Measurements from ENCODE around the gene TBX10.

TBX10 gene

DNA sequence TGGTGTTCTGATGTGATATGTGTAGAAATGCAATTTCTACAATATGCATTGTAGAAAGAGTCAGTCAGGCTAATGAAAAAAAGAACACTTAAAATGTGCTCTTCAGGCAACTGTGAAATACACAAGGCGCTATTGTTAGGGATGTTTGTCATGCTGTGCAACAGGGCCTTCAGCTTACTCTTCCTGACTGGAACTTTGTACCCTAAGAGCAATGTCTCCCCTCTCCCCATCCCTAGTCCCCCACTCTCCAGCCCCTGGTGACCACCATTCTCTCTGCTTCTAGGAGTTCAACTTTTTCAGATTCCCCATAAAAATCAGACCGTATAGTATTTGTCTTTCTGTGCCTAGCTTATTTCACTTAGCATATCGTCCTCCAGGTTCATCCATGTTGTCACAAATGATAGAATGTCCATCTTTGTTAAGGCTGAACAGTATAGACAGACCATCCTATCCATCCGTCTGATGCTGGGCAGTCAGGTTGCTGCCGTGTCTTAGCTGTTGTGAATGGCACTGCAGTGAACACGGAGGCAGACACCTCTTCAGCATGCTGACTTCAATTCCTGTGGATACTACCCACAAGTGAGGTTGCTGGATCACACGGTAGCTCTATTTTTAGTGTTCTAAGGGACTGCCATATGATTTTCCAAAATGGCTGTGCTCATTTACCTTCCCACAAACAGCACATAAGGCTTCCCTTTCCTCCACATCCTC lies 22.2 kb downstream of the TBX10 start:
- DNase-seq (ENCODE audit: low read depth in 3 of 3, low spot score in 1 of 3) = no peak

DNA sequence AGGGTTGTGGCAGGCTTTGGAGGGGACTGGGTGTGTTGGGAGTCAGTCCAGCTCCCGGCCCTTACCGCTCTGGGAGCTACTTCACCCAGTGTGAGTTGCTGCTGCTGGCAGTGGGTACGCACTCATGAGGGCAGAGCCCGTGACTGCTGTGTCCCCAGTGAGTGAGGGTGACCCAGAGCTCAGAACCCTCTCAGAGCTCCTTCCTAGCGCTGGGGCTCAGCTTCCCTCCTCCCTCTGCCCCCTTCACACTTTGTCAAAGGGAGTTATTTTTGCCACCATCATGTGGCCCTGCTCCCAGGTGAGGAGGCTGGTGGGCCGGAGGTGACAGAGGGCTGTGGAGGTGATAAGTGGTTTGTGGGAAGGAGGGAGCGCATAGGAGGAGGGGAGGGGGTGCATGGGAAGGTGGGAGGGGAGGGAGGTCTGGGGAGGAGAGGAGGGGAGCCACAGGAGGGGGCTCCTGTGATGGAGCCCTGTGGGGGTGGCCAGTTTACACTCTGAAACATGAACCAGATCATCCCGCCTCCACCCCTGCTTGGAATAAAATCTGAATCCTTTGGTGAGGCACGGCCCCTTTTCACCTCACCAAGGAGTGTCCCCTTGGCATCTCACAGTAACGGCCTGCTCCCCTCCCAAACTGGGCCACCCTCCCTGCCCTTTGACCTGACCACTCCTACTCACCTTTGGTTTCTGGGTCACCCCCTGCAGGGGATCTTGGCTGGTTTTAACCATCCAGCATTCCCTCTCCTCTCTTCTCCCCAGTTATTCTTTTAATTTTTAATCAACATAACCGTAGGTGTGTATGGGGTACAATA lies 22.9 kb downstream of the TBX10 start:
- no peak for DNase-seq (ENCODE audit: low read depth in 3 of 3, low spot score in 1 of 3)

DNA sequence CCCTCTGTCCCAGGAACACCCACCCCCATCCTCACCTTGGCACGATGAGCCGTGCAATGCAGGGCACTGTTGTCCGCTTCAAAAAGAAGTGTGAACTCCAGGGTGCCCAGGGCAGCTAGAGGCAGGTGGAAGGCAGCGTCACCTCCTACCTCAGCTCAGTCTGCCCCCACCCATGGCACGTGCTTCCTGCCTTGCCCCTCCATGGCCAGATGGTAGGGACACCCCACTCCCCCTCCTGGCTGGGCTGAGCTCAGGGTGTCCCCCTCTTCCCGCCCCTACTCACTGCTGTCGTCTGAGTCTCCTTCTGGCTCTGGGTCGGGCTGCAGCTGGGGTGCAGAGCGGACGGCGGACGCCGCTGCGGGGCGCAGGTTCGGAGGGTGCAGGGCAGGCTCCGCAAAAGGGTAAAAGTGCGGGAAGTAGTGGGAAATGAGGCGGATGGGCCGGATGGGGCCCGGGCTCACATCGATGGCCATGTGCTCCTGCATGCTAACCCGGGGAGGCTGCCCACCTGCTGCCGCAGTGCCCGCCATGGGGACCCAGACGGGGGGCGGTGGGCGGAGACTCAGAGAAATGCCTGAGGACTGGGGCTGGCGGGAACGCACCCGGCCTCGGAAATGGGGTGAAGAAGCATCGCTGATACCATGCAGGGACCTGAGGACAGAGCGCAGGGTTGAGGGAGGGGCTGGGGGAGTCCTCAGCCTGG lies 23.7 kb downstream of the TBX10 start:
- no peak for DNase-seq (ENCODE audit: low read depth in 3 of 3, low spot score in 1 of 3)

DNA sequence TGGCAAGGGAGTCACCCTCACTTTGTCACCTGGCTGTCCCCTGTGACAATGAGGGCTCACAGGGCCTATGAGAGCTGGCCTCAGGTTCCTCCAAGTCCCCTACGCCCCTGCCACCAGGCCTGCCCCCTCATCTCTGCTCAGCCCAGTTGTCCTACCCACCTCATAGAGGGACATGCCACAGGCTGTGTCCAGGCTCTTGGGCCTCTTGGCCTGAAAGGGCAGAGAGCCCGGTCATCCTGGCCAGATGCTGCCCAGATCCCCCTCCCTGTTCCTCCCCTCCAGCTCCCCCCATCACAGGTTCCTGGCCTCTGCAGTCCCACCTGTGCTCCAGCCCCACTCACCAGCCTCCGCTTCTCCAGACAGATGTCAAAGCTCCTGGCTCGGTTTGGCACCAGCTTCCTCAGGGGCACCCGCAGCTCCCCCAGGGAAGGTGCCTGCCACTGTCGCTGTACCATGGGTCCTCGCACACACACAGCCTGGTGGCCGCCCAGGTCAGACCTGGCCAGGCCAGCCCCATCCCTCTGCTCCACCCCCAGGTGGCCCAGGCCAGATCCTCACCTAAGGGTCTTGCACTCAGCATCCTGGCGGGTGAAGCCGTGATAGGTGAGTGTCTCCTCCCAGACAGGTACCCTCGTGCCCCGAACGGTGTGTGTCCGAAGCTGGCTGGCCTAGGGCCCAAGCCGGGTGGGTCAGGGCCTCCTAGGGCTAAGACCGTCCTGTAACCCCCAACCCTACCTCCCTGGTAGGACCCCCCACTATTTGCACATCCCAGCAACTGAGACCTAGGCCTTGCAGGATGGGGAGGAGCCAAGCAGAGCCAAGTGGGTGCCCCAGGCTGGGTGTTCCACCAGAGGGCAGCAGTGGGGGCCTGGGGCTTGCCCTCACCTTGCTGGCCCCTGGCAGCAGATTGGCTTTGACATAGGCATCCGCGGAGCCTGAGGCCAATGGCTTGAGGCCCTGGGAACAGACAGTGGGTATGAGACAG lies 24.5 kb downstream of the TBX10 start:
- DNase-seq (ENCODE audit: low read depth in 3 of 3, low spot score in 1 of 3) = peak in 1 of 3 donors; percentile 38

DNA sequence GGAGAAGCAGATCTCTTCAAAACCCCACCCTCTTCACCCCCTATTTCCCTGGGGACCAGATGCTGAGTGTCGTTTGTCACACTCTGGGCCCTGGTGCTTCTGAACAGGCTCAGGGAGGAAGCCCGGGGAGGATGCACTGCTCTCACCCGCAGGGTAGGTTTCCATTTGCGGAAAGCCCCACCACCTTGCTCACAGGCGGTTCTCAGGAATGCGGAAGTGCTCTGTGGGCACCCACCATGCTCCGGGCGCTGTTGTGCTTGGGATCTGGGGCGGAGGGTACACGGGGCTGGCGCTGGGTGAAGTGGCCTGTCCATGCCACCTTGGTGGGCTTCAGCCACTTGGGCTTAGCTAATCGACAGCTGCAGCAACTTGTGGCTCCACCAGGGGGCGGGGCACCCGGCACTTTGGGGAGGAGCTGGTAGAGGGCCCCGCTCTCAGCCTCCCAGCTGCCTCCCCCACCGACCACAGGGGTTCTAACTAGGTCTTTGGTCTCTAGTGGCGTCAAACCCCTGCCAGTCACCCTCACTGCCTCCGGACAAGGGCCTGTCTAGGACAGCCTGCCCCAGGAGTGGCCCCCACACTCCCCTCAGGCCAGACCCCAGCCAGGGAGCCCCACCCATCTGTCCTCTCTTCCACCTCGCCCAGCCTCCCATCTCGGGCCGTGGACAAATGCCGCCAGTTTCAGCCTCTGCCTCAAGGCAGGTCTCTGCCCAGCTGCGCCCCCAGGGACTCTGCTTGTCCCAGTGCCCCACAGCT lies 25.4 kb downstream of the TBX10 start:
- DNase-seq (ENCODE audit: low read depth in 3 of 3, low spot score in 1 of 3) = peak; percentile 61 to 69 (median 68)

DNA sequence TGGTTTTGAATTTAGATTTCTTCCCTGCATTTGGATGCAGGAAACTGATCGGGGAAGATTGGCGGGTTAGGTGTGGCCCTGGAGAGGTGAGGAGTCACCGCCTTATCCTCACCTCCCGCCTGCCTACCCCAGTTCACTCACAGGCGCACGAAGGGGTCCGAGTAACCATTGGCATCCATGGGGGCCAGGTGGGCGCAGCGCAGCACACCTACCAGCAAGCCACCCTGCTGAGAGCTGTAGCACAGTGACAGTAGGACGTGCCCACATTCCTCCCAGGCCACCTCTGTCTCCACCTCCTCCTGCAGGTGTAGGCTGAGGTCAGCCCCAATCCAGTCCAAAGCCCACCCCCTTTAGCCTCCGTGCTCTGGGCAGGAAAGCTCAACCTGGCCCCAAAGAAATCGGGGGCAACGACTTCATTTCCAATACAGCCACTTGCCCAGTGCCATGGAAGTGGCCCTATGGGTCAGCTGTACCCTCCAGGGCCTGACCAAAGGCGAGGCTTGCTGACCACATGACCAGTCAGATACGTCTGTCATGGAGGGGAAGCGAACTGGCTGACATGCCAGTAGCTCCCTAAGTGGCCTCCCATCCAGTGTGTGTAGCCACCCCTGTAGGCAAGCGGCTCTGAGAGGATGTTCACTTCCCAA lies 26.1 kb downstream of the TBX10 start:
- no peak for DNase-seq (ENCODE audit: low read depth in 3 of 3, low spot score in 1 of 3)

DNA sequence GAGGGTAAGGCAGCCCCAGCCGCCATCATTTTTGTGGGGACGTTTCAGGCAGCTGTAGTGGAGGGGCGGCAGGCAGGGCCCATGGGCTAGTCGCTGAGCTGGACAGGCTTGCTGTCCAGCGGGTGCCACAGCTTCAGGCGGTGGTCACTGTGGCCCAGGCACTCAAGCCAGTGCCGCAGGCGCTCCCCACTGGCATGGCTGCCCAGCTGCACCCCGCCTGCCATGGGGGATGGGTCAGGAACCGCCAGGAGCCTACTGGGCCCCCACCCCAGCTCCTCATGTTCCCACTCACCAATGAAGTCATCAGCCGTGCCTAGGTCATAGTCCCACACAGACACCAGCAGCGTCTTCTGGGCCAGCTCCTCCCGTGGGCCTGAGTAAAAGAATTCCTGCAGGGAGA lies 26.8 kb downstream of the TBX10 start:
- DNase-seq (ENCODE audit: low read depth in 3 of 3, low spot score in 1 of 3) = no peak

DNA sequence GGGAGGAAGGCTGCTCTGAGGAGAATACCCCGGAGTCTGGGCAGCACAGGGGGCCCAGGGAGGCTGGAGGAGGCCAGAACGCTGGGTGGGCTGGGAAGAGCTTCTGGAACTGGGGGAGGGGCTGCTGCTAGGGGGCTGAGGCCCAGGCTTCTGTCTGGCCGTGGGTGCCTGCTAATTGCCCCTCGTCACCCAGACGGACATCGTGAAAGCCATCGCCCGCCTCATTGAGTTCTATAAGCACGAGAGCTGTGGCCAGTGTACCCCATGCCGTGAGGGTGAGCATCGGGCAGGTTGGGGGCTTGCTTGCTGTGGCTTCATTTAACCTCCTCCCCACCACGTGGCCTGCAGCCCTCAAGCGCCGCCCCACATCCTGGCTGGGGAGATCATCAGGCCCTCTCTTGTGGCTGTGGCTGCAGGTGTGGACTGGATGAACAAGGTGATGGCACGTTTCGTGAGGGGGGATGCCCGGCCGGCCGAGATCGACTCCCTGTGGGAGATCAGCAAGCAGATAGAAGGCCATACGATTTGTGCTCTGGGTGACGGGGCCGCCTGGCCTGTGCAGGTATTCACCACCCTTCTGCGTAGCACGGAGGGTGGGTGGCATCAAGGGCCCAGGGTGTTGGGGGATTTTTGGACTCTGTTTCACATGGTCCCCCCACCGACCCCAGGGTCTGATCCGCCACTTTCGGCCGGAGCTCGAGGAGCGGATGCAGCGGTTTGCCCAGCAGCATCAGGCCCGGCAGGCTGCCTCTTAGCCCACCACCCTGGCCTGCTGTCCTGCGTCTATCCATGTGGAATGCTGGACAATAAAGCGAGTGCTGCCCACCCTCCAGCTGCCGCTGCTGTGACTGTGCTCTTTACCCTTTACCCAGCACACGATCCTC lies 27.6 kb downstream of the TBX10 start:
- no peak for DNase-seq (ENCODE audit: low read depth in 3 of 3, low spot score in 1 of 3)

DNA sequence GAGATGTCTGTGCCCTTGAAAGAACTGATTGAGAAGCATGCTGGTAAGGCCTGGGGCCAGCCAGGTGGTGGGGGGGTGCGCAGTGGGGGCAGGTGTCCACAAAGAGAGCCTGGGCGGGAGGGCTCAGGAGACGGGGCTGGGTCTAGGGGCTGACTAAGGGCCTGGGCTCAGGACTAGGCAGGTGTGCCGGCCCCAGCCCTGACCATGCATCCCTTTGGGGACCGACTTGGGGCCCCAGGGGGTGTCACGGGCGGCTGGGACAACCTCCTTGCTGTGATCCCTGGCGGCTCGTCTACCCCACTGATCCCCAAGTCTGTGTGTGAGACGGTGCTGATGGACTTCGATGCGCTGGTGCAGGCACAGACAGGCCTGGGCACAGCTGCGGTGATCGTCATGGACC lies 28.4 kb downstream of the TBX10 start:
- no peak for DNase-seq (ENCODE audit: low read depth in 3 of 3, low spot score in 1 of 3)

DNA sequence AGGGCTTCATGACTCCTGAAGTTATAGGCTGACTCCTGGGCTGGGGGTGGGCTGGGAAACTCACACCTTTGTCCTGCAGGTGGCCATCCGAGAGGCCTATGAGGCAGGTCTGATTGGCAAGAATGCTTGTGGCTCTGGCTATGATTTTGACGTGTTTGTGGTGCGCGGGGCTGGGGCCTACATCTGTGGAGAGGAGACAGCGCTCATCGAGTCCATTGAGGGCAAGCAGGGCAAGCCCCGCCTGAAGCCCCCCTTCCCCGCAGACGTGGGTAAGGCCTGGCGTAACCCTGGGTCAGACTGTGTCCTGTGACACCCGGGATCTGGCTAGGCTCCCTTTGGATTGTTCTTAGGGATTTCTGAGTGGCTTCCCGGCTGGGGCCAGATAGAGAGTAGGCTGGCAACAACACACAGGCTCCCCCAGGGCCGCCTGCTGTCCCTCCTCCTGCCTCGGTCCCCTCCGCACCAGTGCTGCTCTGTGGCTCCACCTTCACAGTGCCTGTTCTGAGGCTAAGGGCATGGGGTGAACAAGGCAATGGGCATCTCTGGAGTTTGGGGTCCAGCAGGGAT lies 29.2 kb downstream of the TBX10 start:
- no peak for DNase-seq (ENCODE audit: low read depth in 3 of 3, low spot score in 1 of 3)

DNA sequence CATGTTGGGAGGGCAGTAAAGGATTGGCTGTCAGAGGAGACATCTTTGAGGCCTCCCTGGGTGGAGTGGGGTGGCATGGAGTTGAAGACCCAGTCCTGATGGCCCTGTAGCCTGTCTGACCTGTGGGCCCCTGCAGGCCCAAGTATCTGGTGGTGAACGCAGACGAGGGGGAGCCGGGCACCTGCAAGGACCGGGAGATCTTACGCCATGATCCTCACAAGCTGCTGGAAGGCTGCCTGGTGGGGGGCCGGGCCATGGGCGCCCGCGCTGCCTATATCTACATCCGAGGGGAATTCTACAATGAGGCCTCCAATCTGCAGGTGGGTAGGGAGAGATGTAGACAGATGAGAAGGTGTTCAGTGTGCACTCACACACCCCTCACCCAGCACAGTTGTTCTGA lies 30.2 kb downstream of the TBX10 start:
- DNase-seq (ENCODE audit: low read depth in 3 of 3, low spot score in 1 of 3) = no peak

DNA sequence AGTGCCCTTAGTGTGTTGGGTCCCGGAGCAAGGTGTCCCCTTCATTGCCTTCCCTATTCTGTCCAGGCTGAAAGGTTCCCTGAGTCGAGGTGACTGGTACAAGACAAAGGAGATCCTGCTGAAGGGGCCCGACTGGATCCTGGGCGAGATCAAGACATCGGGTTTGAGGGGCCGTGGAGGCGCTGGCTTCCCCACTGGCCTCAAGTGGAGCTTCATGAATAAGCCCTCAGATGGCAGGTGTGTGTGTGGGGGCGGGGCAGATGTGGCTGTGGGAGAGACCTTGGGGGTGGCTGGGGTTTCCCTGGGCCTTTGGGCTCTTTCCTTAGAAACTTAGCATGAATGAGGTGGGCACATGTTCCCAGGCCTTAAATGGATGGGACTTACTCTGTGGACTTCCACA lies 31.1 kb downstream of the TBX10 start:
- no peak for DNase-seq (ENCODE audit: low read depth in 3 of 3, low spot score in 1 of 3)

DNA sequence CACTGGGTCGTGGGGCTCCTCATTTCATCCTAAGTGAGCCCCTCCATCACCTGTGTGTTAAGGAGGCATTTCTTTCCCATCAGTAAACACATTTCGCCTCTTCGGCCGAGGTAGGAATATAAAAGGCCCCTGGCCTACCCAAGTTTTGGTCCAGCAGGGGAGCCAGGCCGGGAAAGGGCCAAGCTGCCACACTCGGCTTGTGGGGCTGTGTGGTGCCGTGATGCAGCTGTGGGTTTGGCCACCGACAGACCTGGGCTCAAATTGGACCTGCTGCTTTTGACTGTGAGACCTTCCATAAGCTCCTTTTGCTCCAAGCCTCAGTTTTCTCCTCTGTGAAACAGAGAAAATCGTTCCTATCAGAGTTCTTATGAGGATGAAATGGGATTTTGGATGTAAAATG lies 32.1 kb downstream of the TBX10 start:
- no peak for DNase-seq (ENCODE audit: low read depth in 3 of 3, low spot score in 1 of 3)

DNA sequence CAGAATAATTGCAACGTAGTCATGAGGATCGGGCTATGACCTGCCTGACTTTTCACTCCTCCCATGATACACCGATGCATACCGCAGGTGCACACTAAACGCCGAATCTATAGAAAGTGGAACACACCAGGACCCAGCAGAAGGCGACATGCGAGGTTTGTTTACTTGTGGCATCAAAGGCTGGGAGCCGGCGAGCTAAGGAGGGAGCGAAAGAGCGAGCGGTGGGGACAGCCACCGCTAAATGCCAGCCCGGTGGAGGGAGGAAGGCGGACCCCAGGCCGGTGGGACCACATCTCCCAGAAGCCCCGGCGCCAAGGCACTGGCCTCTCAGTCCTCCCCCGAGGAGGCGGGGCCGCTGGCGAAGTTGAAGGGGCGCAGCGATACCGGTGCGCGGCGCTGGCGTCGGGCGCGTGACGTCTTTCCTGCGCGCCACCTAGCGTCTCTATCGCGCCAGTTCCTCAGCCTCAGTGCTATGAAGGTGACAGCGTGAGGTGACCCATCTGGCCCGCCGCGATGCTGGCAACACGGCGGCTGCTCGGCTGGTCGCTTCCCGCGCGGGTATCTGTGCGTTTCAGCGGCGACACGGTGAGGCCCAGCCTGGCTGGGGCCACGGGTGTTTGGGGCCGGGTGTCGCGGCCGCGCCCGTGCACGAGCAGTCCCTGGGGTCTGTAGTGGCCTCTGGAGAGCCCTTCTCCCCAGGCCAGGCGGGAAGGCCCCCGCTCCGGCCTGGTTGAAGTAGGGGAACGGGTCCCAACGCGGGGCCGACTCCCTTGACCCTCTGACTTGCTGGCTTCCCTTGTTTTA lies 32.9 kb downstream of the TBX10 start, which contains the start of gene NDUFV1:
Gene NDUFV1, plus strand, starts transcription at position 445 of the 804 bp plus-strand sequence. Its CDS starts 69 bp downstream, at position 514.
- peak; percentile 88 to 94 (median 88) for DNase-seq (ENCODE audit: low read depth in 3 of 3, low spot score in 1 of 3)

DNA sequence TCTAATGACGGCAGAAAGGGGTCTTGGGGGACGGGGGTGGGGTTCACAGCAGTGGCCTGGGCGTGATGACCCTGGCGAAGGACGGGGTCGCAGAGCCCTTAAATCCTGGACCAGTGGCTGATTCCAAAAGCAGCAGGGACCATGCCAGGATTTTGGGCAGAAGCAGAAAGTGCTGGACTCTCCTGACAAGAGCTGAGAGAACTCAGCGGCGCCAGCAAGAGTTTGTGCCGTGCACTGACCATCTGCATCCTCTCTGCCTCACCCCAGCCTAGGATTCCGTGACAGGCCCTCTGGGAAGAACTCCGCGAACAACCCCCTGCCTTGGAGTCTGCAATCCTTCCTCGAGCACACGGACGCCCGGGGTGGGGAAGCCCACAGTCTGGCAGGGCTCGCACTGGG lies 33.5 kb downstream of the TBX10 start:
- no peak for DNase-seq (ENCODE audit: low read depth in 3 of 3, low spot score in 1 of 3)

DNA sequence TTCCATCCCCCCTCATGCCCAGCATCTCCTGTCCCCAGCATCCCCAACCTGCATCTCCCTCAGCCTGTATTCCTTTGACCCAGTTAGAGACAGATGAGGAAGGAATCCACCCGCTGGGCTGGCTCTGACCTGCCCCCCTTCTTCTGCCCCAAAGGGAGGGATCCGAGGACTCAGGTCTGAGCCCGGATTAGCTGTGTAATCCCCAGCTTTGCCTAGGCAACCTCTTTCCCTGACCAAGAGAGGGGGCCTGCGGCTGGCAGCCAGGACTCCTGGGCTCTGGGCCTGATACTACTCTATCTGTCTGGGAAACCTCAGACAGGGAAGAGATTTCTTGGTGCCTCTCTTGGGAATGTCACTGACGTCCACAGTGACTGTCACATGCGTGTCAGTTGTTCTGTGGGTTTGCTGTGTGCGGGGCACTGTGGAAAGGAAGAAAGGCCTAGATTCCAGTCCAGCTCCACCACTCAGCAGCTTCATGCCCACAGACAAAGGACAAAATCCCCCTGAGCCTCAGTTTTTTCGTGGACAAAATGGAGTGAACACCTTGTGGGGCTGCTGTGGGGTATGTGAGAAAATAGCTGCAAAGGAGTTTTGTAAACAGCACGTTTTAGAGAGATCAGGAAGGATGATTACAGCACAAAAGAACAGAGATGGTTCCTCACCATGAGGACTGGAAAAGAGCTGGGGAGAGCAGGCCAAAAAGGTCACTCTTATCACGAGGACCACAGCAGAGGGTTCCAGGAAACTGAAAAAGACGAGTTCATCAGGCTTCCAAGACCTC lies 34.1 kb downstream of the TBX10 start:
- DNase-seq (ENCODE audit: low read depth in 3 of 3, low spot score in 1 of 3) = no peak

DNA sequence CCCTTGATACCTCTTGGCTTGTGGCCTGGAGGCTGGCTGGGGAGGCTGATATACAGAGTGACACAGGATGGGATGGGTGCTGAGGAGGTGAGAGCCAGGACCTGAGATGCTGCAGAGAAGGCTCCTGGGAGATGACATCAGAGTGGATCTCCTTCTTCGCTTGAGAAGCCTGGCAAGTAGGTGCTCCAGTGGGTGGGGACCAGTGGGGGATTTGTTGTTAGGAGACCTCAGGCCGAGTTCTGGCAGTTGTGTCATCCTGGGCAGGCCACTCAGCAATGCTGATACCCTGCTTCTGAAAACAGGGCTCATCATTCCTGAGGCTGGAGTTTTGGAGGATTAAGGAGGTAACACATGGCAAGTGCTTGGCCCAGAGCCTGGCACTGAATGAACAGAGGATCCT lies 34.7 kb downstream of the TBX10 start:
- no peak for DNase-seq (ENCODE audit: low read depth in 3 of 3, low spot score in 1 of 3)

All from stimulated activated CD4-positive, alpha-beta T cell treated with anti-CD3 and anti-CD28 coated beads, TNF-alpha, amount 100 ng/mL, for 1 hour (primary cell).